Inflammatory macrophage treated with lipopolysaccharide for 1 hour (primary cell): ENCODE results near the gene RNF38.
A peak's percentile ranks its signal among the peaks of the same experiment; 100 is the strongest.
"Not testable (repeated sequence)": the region's sequence is repeated elsewhere in the genome, so short reads cannot be mapped to it uniquely, and the experiment has no call there.

Source experiments
- DNase-seq, 2 donors: peaks; one replicate each; pipeline ENCODE4 v3.0.0-alpha.2; 2020 to 2022

The RNF38 gene

GRCh38 chr9:36325081-36325828 lies 74.8 kb downstream of the RNF38 start:
- DNase-seq, result peak; percentile 22 to 32

- DNase-seq, result no peak
These were observed 76.1 kb downstream of the RNF38 start for GRCh38 chr9:36323926-36324325.

GRCh38 chr9:36322462-36322861 lies 77.6 kb downstream of the RNF38 start:
- DNase-seq, result no peak

GRCh38 chr9:36321903-36322302 lies 78.2 kb downstream of the RNF38 start:
- not testable (repeated sequence) for DNase-seq

GRCh38 chr9:36320466-36320865 lies 79.6 kb downstream of the RNF38 start:
- DNase-seq, result no peak

- DNase-seq, result no peak
These were observed 80.3 kb downstream of the RNF38 start for GRCh38 chr9:36319806-36320205.

GRCh38 chr9:36319183-36319582 lies 80.9 kb downstream of the RNF38 start:
- no peak for DNase-seq

- no peak for DNase-seq
These were observed 81.8 kb downstream of the RNF38 start for GRCh38 chr9:36318212-36318802.

GRCh38 chr9:36317766-36318165 lies 82.3 kb downstream of the RNF38 start:
- DNase-seq, result no peak

GRCh38 chr9:36316611-36317317 lies 83.3 kb downstream of the RNF38 start:
- DNase-seq, result no peak

GRCh38 chr9:36316049-36316448 lies 84.0 kb downstream of the RNF38 start:
- no peak for DNase-seq

- no peak for DNase-seq
These were observed 84.8 kb downstream of the RNF38 start for GRCh38 chr9:36315283-36315682.

- no peak for DNase-seq
These were observed 85.3 kb downstream of the RNF38 start for GRCh38 chr9:36314740-36315139.

GRCh38 chr9:36306471-36307306 lies 93.4 kb downstream of the RNF38 start:
- no peak for DNase-seq

GRCh38 chr9:36304366-36304765 lies 95.7 kb downstream of the RNF38 start:
- not testable (repeated sequence) for DNase-seq

GRCh38 chr9:36301227-36301626 lies 98.8 kb downstream of the RNF38 start:
- DNase-seq, result no peak

- no peak for DNase-seq
These were observed 101.5 kb downstream of the RNF38 start for GRCh38 chr9:36298566-36298965.

- no peak for DNase-seq
These were observed 102.3 kb downstream of the RNF38 start for GRCh38 chr9:36297798-36298197.

GRCh38 chr9:36294996-36295395 lies 105.1 kb downstream of the RNF38 start:
- DNase-seq, result not testable (repeated sequence)

- DNase-seq, result no peak
These were observed 106.2 kb downstream of the RNF38 start for GRCh38 chr9:36293918-36294317.

GRCh38 chr9:36293171-36293570 lies 106.9 kb downstream of the RNF38 start:
- DNase-seq, result no peak

GRCh38 chr9:36292641-36293040 lies 107.4 kb downstream of the RNF38 start:
- no peak for DNase-seq

- no peak for DNase-seq
These were observed 109.1 kb downstream of the RNF38 start for GRCh38 chr9:36290996-36291395.
